Trophoblast cell (in vitro differentiated cells and primary cell): ENCODE measurements around the gene GASK1A.

ENCODE experiments used
- DNase-seq, 2 donors: peaks; one replicate each; pipeline ENCODE4 v3.0.0-alpha.2; 2016
- H2AFZ ChIP-seq: 2 replicates; pipeline ENCODE4 v1.6.1; 2013; ENCODE audit warnings: low read length, moderate library complexity, mild to moderate bottlenecking; ENCODE audit not compliant: insufficient read depth, poor library complexity
- H2AK5ac ChIP-seq: 2 replicates; pipeline ENCODE4 v1.6.1; 2013; ENCODE audit warnings: mild to moderate bottlenecking, low read length
- H2BK120ac ChIP-seq: 2 replicates; pipeline ENCODE4 v1.6.1; 2013; ENCODE audit warnings: low read length, mild to moderate bottlenecking, moderate library complexity; ENCODE audit not compliant: insufficient read depth, poor library complexity
- H2BK12ac ChIP-seq: 2 replicates; pipeline ENCODE4 v1.6.1; 2013; ENCODE audit warnings: mild to moderate bottlenecking, low read length, moderate library complexity
- H2BK5ac ChIP-seq: 2 replicates; pipeline ENCODE4 v1.6.1; 2013; ENCODE audit warnings: low read length, low read depth, moderate library complexity, mild to moderate bottlenecking; ENCODE audit not compliant: poor library complexity
- H3K14ac ChIP-seq: 2 replicates; pipeline ENCODE4 v1.6.1; 2013; ENCODE audit warnings: mild to moderate bottlenecking, low read length
- H3K18ac ChIP-seq: 2 replicates; pipeline ENCODE4 v1.6.1; 2013; ENCODE audit warnings: mild to moderate bottlenecking, low read length
- H3K23ac ChIP-seq: 2 replicates; pipeline ENCODE4 v1.6.1; 2013; ENCODE audit warnings: low read length
- H3K27ac ChIP-seq: 2 replicates; pipeline ENCODE4 v1.5.1; 2013; ENCODE audit warnings: low read depth, mild to moderate bottlenecking, inconsistent platforms, low read length, moderate library complexity
- H3K27me3 ChIP-seq: 2 replicates; pipeline ENCODE4 v1.6.1; 2013; ENCODE audit warnings: inconsistent platforms, mild to moderate bottlenecking, low read length, moderate library complexity; ENCODE audit not compliant: insufficient read depth
- H3K36me3 ChIP-seq, 2 experiments: 1 replicate in 1 of 2; 2 replicates in 1 of 2; pipeline ENCODE4 v1.6.1; 2013; ENCODE audit warnings: low read length in 2 of 2, mild to moderate bottlenecking in 2 of 2, moderate library complexity in 1 of 2; ENCODE audit not compliant: insufficient read depth in 2 of 2, control insufficient read depth in 1 of 2
- H3K4ac ChIP-seq: 2 replicates; pipeline ENCODE4 v1.6.1; 2013; ENCODE audit warnings: low read depth, mild to moderate bottlenecking, low read length, moderate library complexity
- H3K4me1 ChIP-seq, 2 experiments: 1 replicate in 1 of 2; 2 replicates in 1 of 2; pipeline ENCODE4 v1.6.1; 2013; ENCODE audit warnings: low read length in 2 of 2, mild to moderate bottlenecking in 2 of 2, moderate library complexity in 1 of 2; ENCODE audit not compliant: insufficient read depth in 2 of 2, control insufficient read depth in 1 of 2
- H3K4me2 ChIP-seq: 2 replicates; pipeline ENCODE4 v1.6.1; 2013; ENCODE audit warnings: inconsistent platforms, mild to moderate bottlenecking, low read length, moderate library complexity
- H3K4me3 ChIP-seq: 2 replicates; pipeline ENCODE4 v1.5.1; 2013; ENCODE audit warnings: mild to moderate bottlenecking, low read depth, low read length, inconsistent platforms
- H3K79me1 ChIP-seq: one replicate; pipeline ENCODE4 v1.6.1; 2013; ENCODE audit warnings: low read length
- H3K79me2 ChIP-seq: 2 replicates; pipeline ENCODE4 v1.6.1; 2013; ENCODE audit warnings: low read length, mild to moderate bottlenecking; ENCODE audit not compliant: control insufficient read depth, insufficient read depth, poor library complexity
- H3K9ac ChIP-seq: 2 replicates; pipeline ENCODE4 v1.6.1; 2013; ENCODE audit warnings: mild to moderate bottlenecking, low read length
- H3K9me3 ChIP-seq: 2 replicates; pipeline ENCODE4 v1.6.1; 2013; ENCODE audit warnings: low read depth, mild to moderate bottlenecking, control low read depth, inconsistent platforms, low read length; ENCODE audit not compliant: insufficient read depth
- H4K12ac ChIP-seq: 2 replicates; pipeline ENCODE4 v1.6.1; 2013; ENCODE audit warnings: low read depth, mild to moderate bottlenecking, low read length, moderate library complexity
- H4K8ac ChIP-seq: 2 replicates; pipeline ENCODE4 v1.6.1; 2013; ENCODE audit warnings: low read depth, mild to moderate bottlenecking, low read length, moderate library complexity
- H4K91ac ChIP-seq: one replicate; pipeline ENCODE4 v1.6.1; 2013; ENCODE audit warnings: low read depth, mild to moderate bottlenecking, low read length, moderate library complexity
- WGBS: extraction: QIAGEN DNeasy Blood & Tissue Kit; methylation state at CpG from one replicate; pipeline ENCODE4 v1.1.7; 2013; ENCODE audit warnings: missing lambda C conversion rate; ENCODE audit not compliant: insufficient read length, insufficient coverage; ENCODE audit errors: extremely low coverage; 5-methylcytosine and 5-hydroxymethylcytosine counted together

Gene GASK1A

DNA sequence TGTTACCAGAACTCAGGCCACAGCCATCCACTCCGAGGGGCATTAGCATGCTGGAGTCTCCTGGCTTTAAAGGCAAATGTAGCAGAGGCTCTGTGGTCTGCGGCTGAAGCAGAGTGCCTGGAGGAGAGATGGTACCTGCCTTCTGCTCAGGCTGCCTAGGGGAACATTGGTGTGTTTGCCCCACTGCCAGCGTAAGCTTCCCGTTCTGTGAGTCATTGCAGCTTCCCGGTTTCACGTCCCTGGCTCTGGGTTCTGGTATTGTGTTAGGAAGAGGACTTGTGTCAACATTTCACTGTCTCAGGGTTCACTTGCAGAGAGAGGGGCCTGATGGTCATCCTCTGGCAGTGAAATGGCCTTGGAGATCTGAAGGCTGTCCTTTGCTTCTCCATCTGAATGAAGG lies 1.8 kb downstream of the GASK1A start:
- H2BK5ac ChIP-seq, result no peak overlapping the region
- no peak overlapping the region for H4K91ac ChIP-seq
- H3K79me1 ChIP-seq, result no peaks in the 10 kb centered on the region
- H2AK5ac ChIP-seq, result no peak overlapping the region
- no peak overlapping the region for H2AFZ ChIP-seq
- H2BK12ac ChIP-seq, result no peak overlapping the region
- peaks cover 2% of the 10 kb centered on the region for H3K9me3 ChIP-seq
- H3K4me2 ChIP-seq, result no peak overlapping the region
- no peak for DNase-seq
- H3K4me3 ChIP-seq, result no peak overlapping the region
- H4K12ac ChIP-seq, result no peak overlapping the region
- no peak overlapping the region for H3K9ac ChIP-seq
- H3K36me3 ChIP-seq, result no peaks in the 10 kb centered on the region
- no peak overlapping the region for H4K8ac ChIP-seq
- peaks cover 4% of the 10 kb centered on the region in 2 experiments for H3K4me1 ChIP-seq
- H3K27me3 ChIP-seq, result peaks cover 22% of the 10 kb centered on the region
- no peak overlapping the region for H3K23ac ChIP-seq
- H3K27ac ChIP-seq, result no peak overlapping the region
- no CpG with 5 or more reads among the region's 6 CpGs for WGBS
- no peak overlapping the region for H3K18ac ChIP-seq
- no peak overlapping the region for H3K14ac ChIP-seq
- H2BK120ac ChIP-seq, result no peak overlapping the region
- H3K4ac ChIP-seq, result no peak overlapping the region
- H3K79me2 ChIP-seq, result no peaks in the 10 kb centered on the region

DNA sequence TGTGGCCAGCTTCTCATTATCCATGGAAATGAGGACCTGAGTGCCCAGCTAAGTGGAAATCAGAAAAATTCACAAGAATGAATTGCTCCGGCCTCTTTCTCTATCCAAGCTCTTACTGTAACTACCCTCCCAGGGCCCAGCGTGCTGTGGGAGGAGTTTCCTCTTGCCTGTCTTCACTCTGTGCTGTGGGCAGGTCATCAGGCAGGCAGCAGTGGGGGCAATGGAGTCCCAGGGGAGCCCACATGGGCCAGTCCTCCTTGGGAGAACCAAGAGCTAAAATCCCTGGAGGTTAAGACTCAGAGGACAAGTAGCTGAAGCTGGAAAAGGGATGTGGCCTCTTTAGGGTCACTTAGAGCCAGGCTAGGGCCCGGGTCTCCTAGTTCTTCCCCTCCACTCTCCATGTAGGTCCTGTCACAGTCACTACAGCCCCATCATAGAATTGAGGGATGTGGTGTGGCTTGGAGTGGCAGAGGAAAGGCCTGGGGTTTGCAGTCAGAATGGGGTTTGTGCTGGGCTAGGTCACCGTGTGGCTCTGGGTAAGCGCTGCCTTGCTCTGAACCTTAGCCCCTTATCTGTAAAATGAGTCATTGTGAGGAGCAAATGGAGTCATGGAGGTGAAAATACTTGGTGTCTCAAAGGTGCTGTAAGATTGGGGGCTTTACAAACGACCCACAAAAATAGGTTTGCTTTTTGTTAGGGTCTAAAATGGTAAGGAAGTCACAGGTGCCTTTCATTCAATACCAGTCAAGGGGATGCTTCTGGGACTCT lies 3.7 kb downstream of the GASK1A start:
- Histone ChIP-seq H3K4ac (no peak overlapping the region), H3K4me1 (peaks cover 4% of the 10 kb centered on the region in 2 experiments), H3K14ac (no peak overlapping the region), H2AK5ac (no peak overlapping the region), H3K9ac (no peak overlapping the region), H3K79me1 (no peaks in the 10 kb centered on the region), H3K79me2 (no peaks in the 10 kb centered on the region), H3K18ac (no peak overlapping the region), H3K4me2 (no peak overlapping the region), H3K36me3 (no peaks in the 10 kb centered on the region), H3K27ac (no peak overlapping the region), H4K91ac (no peak overlapping the region), H3K4me3 (no peak overlapping the region), H3K23ac (no peak overlapping the region), H2BK5ac (no peak overlapping the region), H3K27me3 (peaks cover 22% of the 10 kb centered on the region), H3K9me3 (peaks cover 2% of the 10 kb centered on the region), H2AFZ (no peak overlapping the region), H2BK120ac (no peak overlapping the region), H2BK12ac (no peak overlapping the region), H4K8ac (no peak overlapping the region), H4K12ac (no peak overlapping the region)
- no peak for DNase-seq
- no CpG with 5 or more reads among the region's 6 CpGs for WGBS

DNA sequence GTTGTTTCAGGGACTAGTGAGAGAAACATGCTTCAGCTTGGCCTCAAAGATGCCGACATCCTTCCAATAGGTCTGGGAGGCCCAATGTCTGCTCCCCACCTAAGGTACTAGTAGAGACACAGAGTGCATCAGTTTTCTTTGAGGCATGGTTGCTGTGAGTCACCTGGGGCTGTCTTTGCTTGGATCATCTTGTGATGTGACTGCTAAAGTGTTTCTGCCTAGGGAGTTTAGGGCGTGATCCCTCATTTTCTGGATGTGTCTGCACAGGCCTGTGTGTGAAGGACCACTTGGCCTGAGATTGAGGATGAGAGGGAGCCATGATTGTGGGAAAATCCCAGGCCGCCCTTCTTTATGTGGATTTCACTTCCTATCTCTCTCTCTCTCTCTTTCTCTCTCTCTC lies 4.8 kb downstream of the GASK1A start:
- peaks cover 4% of the 10 kb centered on the region in 2 experiments for H3K4me1 ChIP-seq
- H3K9me3 ChIP-seq, result peaks cover under 1% of the 10 kb centered on the region
- no peak overlapping the region for H2BK5ac ChIP-seq
- H3K27me3 ChIP-seq, result peaks cover 14% of the 10 kb centered on the region
- H3K18ac ChIP-seq, result no peak overlapping the region
- DNase-seq, result no peak
- no peaks in the 10 kb centered on the region for H3K79me2 ChIP-seq
- no peak overlapping the region for H3K9ac ChIP-seq
- no peak overlapping the region for H4K8ac ChIP-seq
- H3K4ac ChIP-seq, result no peak overlapping the region
- H3K4me2 ChIP-seq, result no peak overlapping the region
- no peaks in the 10 kb centered on the region for H3K79me1 ChIP-seq
- no peak overlapping the region for H2AFZ ChIP-seq
- no peak overlapping the region for H4K91ac ChIP-seq
- H2BK120ac ChIP-seq, result no peak overlapping the region
- H3K23ac ChIP-seq, result no peak overlapping the region
- H3K14ac ChIP-seq, result no peak overlapping the region
- H2BK12ac ChIP-seq, result no peak overlapping the region
- H3K36me3 ChIP-seq, result no peaks in the 10 kb centered on the region
- H3K4me3 ChIP-seq, result no peak overlapping the region
- H3K27ac ChIP-seq, result no peak overlapping the region
- H2AK5ac ChIP-seq, result no peak overlapping the region
- H4K12ac ChIP-seq, result no peak overlapping the region
- no CpG with 5 or more reads among the region's 3 CpGs for WGBS

DNA sequence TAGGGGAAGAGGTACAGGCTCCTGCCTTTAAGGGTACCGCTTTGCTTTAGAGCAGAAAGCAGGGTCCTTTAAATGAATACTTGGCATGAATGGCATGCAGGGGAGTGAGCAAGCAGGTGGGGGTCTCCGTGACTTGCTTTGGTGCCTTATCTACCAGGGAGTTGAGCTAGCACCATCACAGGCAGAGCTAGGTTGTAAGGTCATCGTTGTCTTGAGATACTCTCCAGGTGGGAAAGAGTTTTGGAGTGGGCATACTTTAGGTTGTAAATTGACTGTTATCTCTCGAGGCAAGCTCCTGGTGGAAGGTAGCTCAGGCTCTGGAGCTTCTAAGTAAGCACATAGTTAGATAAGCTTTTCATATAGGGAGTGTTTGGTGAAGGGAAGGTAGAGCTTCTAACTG lies 5.6 kb downstream of the GASK1A start:
- Histone ChIP-seq H4K12ac (no peak overlapping the region), H3K4ac (no peak overlapping the region), H3K4me2 (no peak overlapping the region), H4K8ac (no peak overlapping the region), H3K4me3 (no peak overlapping the region), H2BK12ac (no peak overlapping the region), H2AFZ (no peak overlapping the region), H3K79me1 (no peaks in the 10 kb centered on the region), H3K23ac (no peak overlapping the region), H2BK120ac (no peak overlapping the region), H3K4me1 (peaks cover under 1% of the 10 kb centered on the region in 2 experiments), H3K9me3 (no peaks in the 10 kb centered on the region), H3K79me2 (no peaks in the 10 kb centered on the region), H4K91ac (no peak overlapping the region), H3K9ac (no peak overlapping the region), H3K36me3 (no peaks in the 10 kb centered on the region), H2AK5ac (no peak overlapping the region), H2BK5ac (no peak overlapping the region), H3K27ac (no peak overlapping the region), H3K18ac (no peak overlapping the region), H3K14ac (no peak overlapping the region), H3K27me3 (peaks cover 7% of the 10 kb centered on the region)
- WGBS, result no CpG with 5 or more reads among the region's 4 CpGs
- DNase-seq, result no peak
